IMR-90 (cell line): ENCODE measurements around the gene EIF3K. TPM values are rescaled to one million over a fixed set of nuclear protein-coding genes. Genes with fewer than 3 reads are reported as not detected.

Source experiments
- ATAC-seq: fragments of 200-7000 bp; cut with Tn5 transposase; 2 replicates; pipeline ENCODE4 v1.9.1; 2020; ENCODE audit warnings: low read depth, mild to moderate bottlenecking, moderate library complexity
- BruUV-seq: library from RNA; stranded (reverse); fragments of 400-500 nt; replicated peaks from 2 replicates; lab custom pipeline; 2021; lab: Mats Ljungman, UMichigan
- CTCF ChIA-PET: fragments of 300-600 bp; formaldehyde crosslinking; extraction: SDS; loops from one replicate; lab custom pipeline; 2021; ENCODE audit warnings: antibody characterized with exemption; lab: Yijun Ruan, JAX
- POLR2A ChIA-PET: fragments of 300-600 bp; sonication (Branson Sonifier 250); formaldehyde crosslinking; loops from one replicate; lab custom pipeline; 2022; ENCODE audit warnings: antibody characterized with exemption; ENCODE audit not compliant: unreplicated experiment; lab: Charles Lee
- DNase-seq: peaks from one replicate; pipeline ENCODE4 v3.0.0; 2013
- H2AFZ ChIP-seq: replicated peaks from 2 replicates; pipeline ENCODE3; 2013; ENCODE audit warnings: low read length, mild to moderate bottlenecking; ENCODE audit not compliant: poor library complexity
- H2AK5ac ChIP-seq: 2 replicates; pipeline ENCODE4 v1.6.1; 2013; ENCODE audit warnings: low read depth, low read length, inconsistent platforms
- H2AK9ac ChIP-seq: replicated peaks from 2 replicates; pipeline ENCODE3; 2013; ENCODE audit warnings: mild to moderate bottlenecking, low read depth, low read length, moderate library complexity; ENCODE audit not compliant: poor library complexity
- H2BK120ac ChIP-seq: 2 replicates; pipeline ENCODE4 v1.6.1; 2013; ENCODE audit warnings: low read depth, low read length, inconsistent platforms
- H2BK15ac ChIP-seq: 3 replicates; pipeline ENCODE4 v1.6.1; 2013; ENCODE audit warnings: low read depth, low read length, inconsistent platforms
- H2BK20ac ChIP-seq: 2 replicates; pipeline ENCODE4 v1.6.1; 2013; ENCODE audit warnings: low read depth, mild to moderate bottlenecking, inconsistent platforms, low read length, moderate library complexity
- H2BK5ac ChIP-seq: 2 replicates; pipeline ENCODE4 v1.6.1; 2013; ENCODE audit warnings: mild to moderate bottlenecking, low read depth, low read length, inconsistent platforms; ENCODE audit not compliant: poor library complexity, severe bottlenecking
- H3K14ac ChIP-seq: replicated peaks from 2 replicates; pipeline ENCODE4 v1.6.1; 2013; ENCODE audit warnings: low read depth, low read length, inconsistent platforms
- H3K18ac ChIP-seq: 2 replicates; pipeline ENCODE4 v1.6.1; 2013; ENCODE audit warnings: low read depth, low read length, control low read depth
- H3K23ac ChIP-seq: 2 replicates; pipeline ENCODE4 v1.6.1; 2013; ENCODE audit warnings: low read depth, low read length, inconsistent platforms
- H3K27ac ChIP-seq: 2 replicates; pipeline ENCODE4 v1.5.1; 2013; ENCODE audit warnings: mild to moderate bottlenecking, control low read depth, low read length; ENCODE audit not compliant: insufficient read depth
- H3K27me3 ChIP-seq: 2 replicates; pipeline ENCODE4 v1.6.1; 2013; ENCODE audit warnings: low read length; ENCODE audit not compliant: control insufficient read depth, insufficient read depth
- H3K36me3 ChIP-seq: 2 replicates; pipeline ENCODE4 v1.6.1; 2013; ENCODE audit warnings: low read length, mixed read lengths; ENCODE audit not compliant: control insufficient read depth, insufficient read depth
- H3K4ac ChIP-seq: 2 replicates; pipeline ENCODE4 v1.6.1; 2013; ENCODE audit warnings: low read depth, low read length, inconsistent platforms
- H3K4me1 ChIP-seq: 2 replicates; pipeline ENCODE4 v1.6.1; 2013; ENCODE audit warnings: low read length, mixed read lengths; ENCODE audit not compliant: control insufficient read depth, insufficient read depth
- H3K4me2 ChIP-seq: 2 replicates; pipeline ENCODE4 v1.6.1; 2013; ENCODE audit warnings: low read depth, mild to moderate bottlenecking, control low read depth, low read length, moderate library complexity
- H3K4me3 ChIP-seq: 2 replicates; pipeline ENCODE4 v1.5.1; 2013; ENCODE audit warnings: low read depth, mild to moderate bottlenecking, control low read depth, low read length, moderate library complexity; ENCODE audit not compliant: insufficient read depth
- H3K56ac ChIP-seq: 2 replicates; pipeline ENCODE4 v1.6.1; 2013; ENCODE audit warnings: low read length, inconsistent platforms; ENCODE audit not compliant: insufficient read depth; ENCODE audit errors: extremely low read depth
- H3K79me1 ChIP-seq, 2 experiments: 2 replicates each; pipeline ENCODE4 v1.6.1; 2013; ENCODE audit warnings: low read length in 2 of 2, inconsistent platforms in 1 of 2, low read depth in 1 of 2
- H3K9ac ChIP-seq: 2 replicates; pipeline ENCODE4 v1.6.1; 2013; ENCODE audit warnings: low read depth, low read length, control low read depth
- H3K9me1 ChIP-seq: 2 replicates; pipeline ENCODE4 v1.6.1; 2013; ENCODE audit warnings: low read length, inconsistent platforms; ENCODE audit not compliant: insufficient read depth
- H3K9me3 ChIP-seq: 2 replicates; pipeline ENCODE4 v1.6.1; 2013; ENCODE audit warnings: low read length; ENCODE audit not compliant: control insufficient read depth, insufficient read depth
- H4K20me1 ChIP-seq: 2 replicates; pipeline ENCODE4 v1.6.1; 2013; ENCODE audit warnings: low read length, inconsistent platforms; ENCODE audit not compliant: insufficient read depth
- H4K5ac ChIP-seq: 2 replicates; pipeline ENCODE4 v1.6.1; 2013; ENCODE audit warnings: mild to moderate bottlenecking, low read depth, low read length, control low read depth
- H4K8ac ChIP-seq, 2 experiments: 2 replicates each; pipeline ENCODE4 v1.6.1; 2013; ENCODE audit warnings: low read depth in 2 of 2, low read length in 2 of 2, control low read depth in 1 of 2, inconsistent platforms in 1 of 2
- H4K91ac ChIP-seq: 2 replicates; pipeline ENCODE4 v1.6.1; 2013; ENCODE audit warnings: low read depth, low read length, inconsistent platforms; ENCODE audit not compliant: insufficient read depth
- BHLHE40 ChIP-seq: fragments of 150-350 bp; IDR thresholded peaks from 2 replicates; pipeline ENCODE4 v1.6.1; 2016; ENCODE audit warnings: mild to moderate bottlenecking, low read depth, low read length
- CEBPB ChIP-seq: IDR thresholded peaks from 2 replicates; pipeline ENCODE4 v1.6.1; 2012; ENCODE audit warnings: low read depth, low read length, improper control_type of control experiment
- FOS ChIP-seq: fragments of 150-350 bp; IDR thresholded peaks from 2 replicates; pipeline ENCODE4 v1.6.1; 2016; ENCODE audit warnings: low read depth, low read length
- MAZ ChIP-seq: IDR thresholded peaks from 2 replicates; pipeline ENCODE4 v1.6.1; 2012; ENCODE audit warnings: low read depth, mild to moderate bottlenecking, low read length, improper control_type of control experiment, moderate library complexity, borderline replicate concordance
- POLR2A ChIP-seq: IDR thresholded peaks from 2 replicates; pipeline ENCODE4 v1.6.1; 2012; ENCODE audit warnings: mild to moderate bottlenecking, low read depth, low read length
- WGBS, 2 experiments: methylation state at CpG; one replicate each; pipeline versions ENCODE4 v1.1.5 to v1.1.7; 2013; ENCODE audit warnings: missing lambda C conversion rate in 2 of 2; ENCODE audit not compliant: insufficient read length in 1 of 2; ENCODE audit errors: extremely low coverage in 2 of 2; 5-methylcytosine and 5-hydroxymethylcytosine counted together
- dilution Hi-C: fragments of 300-500 bp; cut with HindIII; formaldehyde crosslinking; loops from one replicate; pipeline ENCODE4 v1.14.3; 2018; ENCODE audit warnings: low sequenced_read_pairs; ENCODE audit not compliant: unreplicated experiment
- in situ Hi-C: fragments of 300-500 bp; cut with MboI; formaldehyde crosslinking; loops from 3 replicates; pipeline ENCODE4 v1.14.3; 2019; ENCODE audit warnings: low sequenced_read_pairs, inconsistent platforms, mixed read lengths
- intact Hi-C: fragments of 100-400 bp; cut with micrococcal nuclease; formaldehyde crosslinking; loops from 2 replicates; pipeline ENCODE4 v1.10.0; 2022
- polyA plus RNA-seq, 3 experiments: library from polyadenylated mRNA; depleted of rRNA; stranded (reverse); fragments of >200 nt; gene quantifications; 2 replicates each; pipeline ENCODE4 v1.2.3, GENCODE V29; 2012; ENCODE audit warnings: low replicate concordance in 1 of 3
- total RNA-seq: library from RNA; depleted of rRNA; stranded (reverse); fragments of >200 nt; gene quantifications from 2 replicates; pipeline ENCODE4 v1.2.3, GENCODE V29; 2012

The EIF3K gene
- total and polyA plus RNA-seq, 2 of the 4 experiments (the other 2 are of a cell fraction): 575 to 1,137 TPM

DNA sequence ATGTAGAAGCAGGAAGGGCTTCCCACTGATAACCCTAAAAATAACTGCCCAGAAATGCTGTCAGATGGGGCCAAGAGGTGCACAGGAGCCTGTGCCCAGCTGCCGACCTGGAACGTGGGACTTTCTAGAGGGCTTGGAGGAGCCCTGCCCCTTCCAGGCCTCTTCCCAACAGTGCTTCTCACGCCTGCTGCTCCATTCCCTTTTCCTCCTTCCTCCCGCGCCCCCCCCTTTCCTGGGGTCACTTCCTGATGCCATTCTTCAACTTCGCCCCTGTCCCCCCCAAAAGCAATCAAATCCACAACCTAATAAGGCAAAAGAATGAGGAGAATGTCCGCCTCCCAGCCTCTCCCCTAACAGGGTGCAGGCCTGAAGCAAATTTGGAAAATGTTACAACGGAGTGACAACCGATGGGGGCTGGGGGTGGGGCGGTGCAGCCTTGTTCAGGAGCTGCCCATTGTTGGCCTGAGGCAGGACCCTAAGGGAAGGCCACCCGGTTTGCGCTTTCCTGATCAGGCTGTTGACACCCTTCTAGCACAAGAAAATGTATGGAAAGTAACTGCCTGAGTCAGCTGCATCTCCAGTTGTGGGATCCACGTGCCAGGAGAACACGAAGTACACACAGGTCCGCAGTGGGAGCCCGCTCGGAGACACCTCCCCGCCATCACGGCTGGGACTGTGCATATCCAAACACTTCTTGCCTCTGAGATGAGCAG lies 47.1 kb downstream of the EIF3K start:
- Histone ChIP-seq H3K79me1 (peaks cover 5 to 75% of the 10 kb centered on the region in 2 experiments; a peak in 3 of 4 replicates), H3K14ac (peak overlapping the region; percentile 99), H3K23ac (peak overlapping the region; percentile 99), H3K4me3 (no peak overlapping the region), H3K27me3 (no peaks in the 10 kb centered on the region), H3K9me3 (no peaks in the 10 kb centered on the region), H3K9ac (peak overlapping the region; percentile 68), H3K56ac (peak overlapping the region; percentile 90), H2BK5ac (peak overlapping the region; percentile 96), H2AFZ (peak overlapping the region; percentile 62), H2BK20ac (peak overlapping the region; percentile 95), H2AK9ac (peak overlapping the region; percentile 91), H4K8ac (peak overlapping the region; percentile 95 to 97), H3K4me2 (peak overlapping the region; percentile 14), H2BK15ac (peak overlapping the region; percentile 100; the same call in 2 of the 3 replicates), H3K9me1 (peaks cover 61% of the 10 kb centered on the region), H2BK120ac (peak overlapping the region; percentile 99), H3K18ac (peak overlapping the region; percentile 74), H3K27ac (peak overlapping the region; percentile 96), H3K36me3 (peaks cover 9% of the 10 kb centered on the region), H4K91ac (peak overlapping the region; percentile 99), H3K4ac (peak overlapping the region; percentile 98), H4K20me1 (peaks cover 80% of the 10 kb centered on the region), H2AK5ac (peak overlapping the region; percentile 100), H4K5ac (peak overlapping the region; percentile 92), H3K4me1 (peaks cover 63% of the 10 kb centered on the region)
- DNase-seq: peak; percentile 51
- intact Hi-C loops (no loop called here), dilution Hi-C loops (no loop called here), in situ Hi-C loops (no loop called here)
- BruUV-seq: no TSS peak
- ATAC-seq: peak; percentile 15
- 36% methylated on average over 15 of the region's 19 CpGs; no CpG with 5 or more reads in 1 of the 2 experiments for WGBS, 2 experiments
- POLR2A ChIA-PET: interaction anchor here (0.5 to 0.6 kb wide), 2 partner anchors 13 to 506 kb away, joined by 4 to 9 read pairs; no protein-coding TSS in a partner anchor
- TF ChIP-seq MAZ (peak; percentile 38; the same call in 1 of the 2 replicates), CEBPB (no peak), FOS (no peak), BHLHE40 (0 out of 2 replicates have a peak, but pooled peaks have one; percentile 4), POLR2A (0 out of 2 replicates have a peak, but pooled peaks have one; percentile 11)
- CTCF ChIA-PET: no interaction called here
